GM21619 (cell line): ENCODE measurements around the gene NOP9.

Experiments used
- ATAC-seq: cut with Tn5 transposase; IDR thresholded peaks from one replicate; pipeline ENCODE4 v1.9.1; 2021; ENCODE audit not compliant: unreplicated experiment

NOP9 gene, protein sequence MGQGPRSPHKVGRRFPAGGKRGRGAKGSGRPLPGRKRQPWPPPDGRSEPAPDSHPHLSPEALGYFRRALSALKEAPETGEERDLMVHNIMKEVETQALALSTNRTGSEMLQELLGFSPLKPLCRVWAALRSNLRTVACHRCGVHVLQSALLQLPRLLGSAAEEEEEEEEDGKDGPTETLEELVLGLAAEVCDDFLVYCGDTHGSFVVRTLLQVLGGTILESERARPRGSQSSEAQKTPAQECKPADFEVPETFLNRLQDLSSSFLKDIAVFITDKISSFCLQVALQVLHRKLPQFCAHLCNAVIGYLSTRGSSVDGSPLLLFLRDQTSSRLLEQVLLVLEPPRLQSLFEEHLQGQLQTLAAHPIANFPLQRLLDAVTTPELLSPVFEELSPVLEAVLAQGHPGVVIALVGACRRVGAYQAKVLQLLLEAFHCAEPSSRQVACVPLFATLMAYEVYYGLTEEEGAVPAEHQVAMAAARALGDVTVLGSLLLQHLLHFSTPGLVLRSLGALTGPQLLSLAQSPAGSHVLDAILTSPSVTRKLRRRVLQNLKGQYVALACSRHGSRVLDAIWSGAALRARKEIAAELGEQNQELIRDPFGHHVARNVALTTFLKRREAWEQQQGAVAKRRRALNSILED

DNA sequence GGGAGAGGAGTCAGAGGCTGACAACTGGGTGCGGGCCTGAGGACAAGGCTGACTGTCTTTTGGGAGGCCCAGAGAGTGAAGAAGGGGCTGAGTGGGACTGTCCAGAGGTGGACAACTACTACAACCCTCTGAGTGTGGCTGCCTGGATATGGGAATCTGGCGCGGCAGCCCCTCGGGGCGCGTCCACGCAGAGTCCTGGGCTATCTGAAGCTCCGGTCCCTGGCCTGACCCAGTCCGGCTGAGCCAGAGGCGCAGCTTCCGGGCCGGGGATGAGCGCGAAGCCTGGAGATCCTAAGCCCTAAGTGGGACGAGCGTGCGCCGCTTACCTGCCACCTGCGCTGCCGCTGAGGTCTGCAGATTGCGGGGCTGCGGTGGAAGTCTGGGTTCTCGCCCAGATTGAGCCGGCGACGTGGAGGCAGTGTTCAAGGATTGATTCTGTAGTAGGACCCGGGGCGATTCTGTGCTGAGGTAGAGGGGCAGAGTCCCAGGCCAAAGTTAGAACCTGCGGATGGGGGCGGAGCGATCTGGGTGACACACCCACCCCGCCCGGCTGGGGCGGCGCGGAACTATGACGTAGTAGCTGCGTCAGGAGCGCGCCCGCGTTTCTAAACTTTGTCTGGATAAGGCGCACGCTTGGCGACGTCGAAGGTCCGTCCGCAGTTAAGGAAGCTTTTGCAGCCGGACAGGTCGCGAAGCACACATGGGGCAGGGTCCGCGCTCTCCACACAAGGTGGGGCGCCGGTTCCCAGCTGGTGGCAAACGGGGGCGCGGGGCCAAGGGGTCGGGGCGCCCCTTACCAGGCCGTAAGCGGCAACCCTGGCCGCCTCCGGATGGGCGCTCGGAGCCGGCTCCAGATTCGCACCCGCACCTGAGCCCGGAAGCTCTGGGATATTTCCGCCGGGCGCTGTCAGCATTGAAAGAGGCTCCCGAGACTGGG, at the start of gene NOP9, which contains the start of gene DHRS1:
NOP9 (plus strand) TSS at position 596 of the 937 bp plus-strand sequence; CDS start at position 701, 105 bp downstream.
DHRS1 (minus strand) TSS at position 526 of the 937 bp plus-strand sequence. CDS start 674 bp downstream, outside the sequence.
- ATAC-seq: peak; percentile 61

- ATAC-seq: no peak
Observed at GRCh38 chr14:24250354-24250753, 49.3 kb upstream of the NOP9 start.

DNA sequence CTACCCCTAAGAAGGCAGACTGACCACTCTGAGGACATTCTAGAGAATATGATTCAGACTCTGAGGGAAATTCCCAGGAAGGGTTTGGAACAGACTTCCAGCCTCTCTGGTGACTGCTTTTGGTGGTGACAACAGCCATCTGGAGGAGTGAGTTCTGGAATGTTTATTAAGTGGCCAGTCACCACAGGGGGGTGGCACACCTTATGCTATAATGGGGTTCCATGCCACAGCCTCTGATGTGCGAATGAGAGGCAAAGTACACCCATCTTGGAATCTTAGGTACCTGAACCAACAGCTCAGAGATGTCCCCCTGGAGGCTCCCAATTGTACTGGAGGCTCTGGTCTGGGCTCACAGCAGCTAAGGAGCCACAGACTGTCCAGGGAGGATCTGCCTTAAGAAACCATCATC, 47.8 kb upstream of the NOP9 start:
- ATAC-seq: no peak

DNA sequence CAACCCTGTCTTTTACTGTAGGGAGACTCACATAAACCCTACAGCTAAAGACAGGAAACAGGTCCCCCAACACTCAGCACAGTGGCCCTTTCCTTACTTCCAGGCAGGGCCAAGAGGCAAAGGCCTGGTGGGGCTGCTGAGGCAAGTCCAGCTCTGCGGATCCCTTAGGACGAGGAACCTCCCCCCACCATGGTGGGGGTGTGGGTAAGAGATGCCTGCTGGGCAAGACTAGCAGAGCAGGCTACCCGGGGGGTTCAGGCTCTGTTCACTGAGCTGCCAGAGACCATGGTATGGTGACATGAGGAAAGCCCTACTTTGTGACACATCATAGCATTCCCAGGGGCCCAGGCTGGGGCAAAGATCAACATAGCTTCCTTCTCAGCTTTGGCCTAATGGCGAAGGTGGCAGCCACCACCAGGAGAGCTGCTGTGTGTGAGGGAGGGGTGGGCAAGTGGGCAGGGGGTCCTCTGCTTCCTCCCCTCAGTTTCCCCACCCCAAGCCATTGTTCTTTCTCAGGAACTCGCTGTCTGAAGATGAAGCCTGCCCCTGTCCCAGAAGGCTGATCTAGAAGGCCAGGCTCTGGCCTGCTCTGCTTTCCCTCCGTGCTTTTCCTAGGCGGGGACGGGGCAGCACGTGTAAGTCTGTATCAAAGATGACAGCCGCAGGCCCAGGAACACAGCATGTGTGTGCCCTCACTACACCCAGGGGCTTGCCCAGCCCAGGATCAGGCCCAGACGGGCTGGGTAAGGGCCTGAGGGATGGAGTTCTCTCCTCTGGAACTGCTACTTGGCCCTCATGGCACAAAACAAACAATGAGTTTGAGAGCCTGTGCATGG, 47.1 kb upstream of the NOP9 start:
- ATAC-seq: no peak

GRCh38 chr14:24253936-24254335, 45.7 kb upstream of the NOP9 start:
- ATAC-seq: no peak

- ATAC-seq: no peak
Observed at GRCh38 chr14:24254630-24255392, 44.8 kb upstream of the NOP9 start.

DNA sequence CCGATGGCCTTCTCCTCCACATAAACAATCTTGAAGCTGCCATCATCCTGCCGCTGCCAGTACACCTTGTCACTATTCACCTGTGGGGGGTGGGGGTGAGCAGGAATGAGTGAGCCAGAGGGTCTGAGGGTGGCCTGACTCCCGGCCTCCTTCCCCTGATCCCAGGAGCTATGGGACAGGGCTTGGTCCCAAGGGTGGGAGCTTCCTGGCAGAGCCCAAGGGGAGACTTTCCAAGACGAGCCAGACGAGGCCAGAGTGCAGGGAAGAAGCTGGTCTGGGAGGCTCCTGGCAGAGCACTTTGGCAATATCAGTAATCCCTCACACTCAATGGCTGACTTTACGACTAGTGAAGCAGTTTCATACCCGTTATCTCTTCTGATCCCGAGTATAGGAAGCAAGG, 44.2 kb upstream of the NOP9 start:
- no peak for ATAC-seq

DNA sequence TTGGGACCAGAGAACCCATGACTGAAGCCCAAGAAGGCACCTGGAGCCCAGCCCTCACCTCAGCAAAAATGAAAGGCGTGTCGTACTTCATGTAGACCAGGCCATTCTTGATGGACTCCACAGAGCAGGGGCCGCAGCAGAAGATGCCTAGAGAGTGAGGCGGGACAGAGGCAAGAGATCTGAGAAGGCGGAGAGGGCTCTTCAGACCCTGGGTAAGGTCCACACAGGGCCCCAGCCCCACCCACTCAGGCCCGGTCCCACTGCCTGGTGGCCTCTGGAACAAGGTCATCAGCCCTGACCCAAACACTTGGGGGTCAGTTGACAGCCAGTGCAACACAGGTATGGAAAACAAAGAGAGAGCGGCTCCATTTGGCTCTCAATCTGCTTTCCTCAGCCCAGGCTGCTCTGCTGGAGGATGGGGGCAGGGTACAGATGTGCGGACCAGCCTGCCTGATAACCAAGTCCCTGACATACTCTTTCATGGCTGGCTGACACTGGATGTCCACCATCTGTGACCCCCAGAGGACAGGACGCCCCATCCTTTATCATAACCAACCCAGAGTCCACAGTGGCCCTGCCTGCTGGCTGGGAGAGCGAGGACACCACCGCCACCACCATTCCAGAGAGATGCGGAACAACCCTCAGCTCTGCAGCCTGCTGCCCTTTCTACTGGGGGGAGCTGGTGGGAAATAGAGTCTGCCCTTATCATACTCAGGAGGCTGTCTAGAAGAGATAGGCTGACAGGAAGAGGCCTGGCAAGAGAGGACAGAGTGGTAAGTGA, 43.5 kb upstream of the NOP9 start:
- ATAC-seq: no peak

DNA sequence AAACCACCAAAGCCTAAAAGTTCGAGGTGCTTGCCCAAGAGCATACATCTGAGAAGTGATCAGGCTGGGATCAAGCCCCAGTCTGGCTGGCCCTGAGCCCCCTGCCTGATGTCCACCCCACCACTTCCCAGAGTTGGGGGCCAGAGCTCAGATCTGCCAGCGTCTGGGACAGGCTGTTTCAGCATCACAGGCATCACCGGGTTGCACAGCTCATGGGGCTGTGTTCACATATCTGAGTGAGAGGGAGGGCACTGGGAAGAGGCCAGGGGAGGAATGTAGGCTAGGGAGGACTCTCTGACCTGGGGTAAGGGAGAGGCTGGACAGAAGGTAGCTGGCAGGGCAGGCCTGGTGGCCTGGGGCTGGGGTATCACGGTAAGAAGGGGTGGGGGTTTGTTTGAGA, 42.7 kb upstream of the NOP9 start:
- no peak for ATAC-seq

DNA sequence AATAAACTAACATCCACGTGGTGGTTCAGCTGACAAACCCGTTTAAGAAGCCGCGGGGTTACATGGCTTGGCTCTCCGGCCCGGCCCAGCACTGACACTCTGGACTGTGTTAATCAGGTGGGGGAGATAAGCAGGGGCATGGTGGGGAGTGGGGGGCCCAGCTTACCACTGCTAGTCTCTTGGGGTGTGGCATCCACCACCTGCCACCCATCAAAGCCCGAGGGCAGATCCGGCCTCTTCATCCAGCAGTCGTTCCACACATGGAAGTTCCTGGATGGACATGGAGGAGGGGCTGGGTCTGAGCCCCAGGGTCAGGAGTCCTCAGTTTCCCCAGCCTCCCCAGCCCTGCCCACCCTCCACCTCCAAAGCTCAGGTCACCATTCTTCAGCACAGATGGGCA, 41.5 kb upstream of the NOP9 start:
- ATAC-seq: no peak

DNA sequence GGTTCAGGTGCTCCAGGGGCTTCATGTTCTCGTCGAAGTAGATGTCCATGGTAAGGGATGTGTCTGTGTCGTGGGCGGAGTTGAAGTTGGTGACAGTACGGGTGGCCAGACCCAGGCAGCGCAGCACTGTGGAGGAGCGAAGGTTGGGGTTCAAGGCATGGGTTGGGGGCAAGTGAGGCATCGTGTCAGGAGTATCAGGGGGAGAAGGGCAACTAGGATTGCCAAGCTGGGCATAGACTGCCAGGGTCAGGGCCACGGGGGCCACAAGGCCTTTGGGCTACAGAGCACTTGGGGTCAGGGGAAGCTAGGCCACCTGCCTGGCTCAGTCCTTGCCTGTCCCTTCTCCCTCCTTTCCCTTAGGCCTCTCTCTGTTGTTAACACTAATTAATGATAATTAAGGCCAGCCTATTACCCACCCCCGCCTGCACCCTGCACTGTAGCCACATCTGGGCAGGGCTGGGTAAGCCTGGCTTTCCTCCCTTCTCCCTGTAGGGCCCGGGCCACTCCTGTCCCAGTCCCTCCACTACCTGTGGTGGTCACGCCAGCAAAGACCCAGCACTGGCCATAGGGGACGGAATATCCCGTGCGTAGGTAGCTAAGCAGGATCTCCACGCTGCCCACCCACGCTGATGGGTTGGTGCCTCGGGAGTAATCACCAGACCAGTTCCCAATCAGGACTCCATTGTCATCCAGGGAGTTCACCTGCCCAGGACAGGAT, 40.9 kb upstream of the NOP9 start:
- no peak for ATAC-seq

GRCh38 chr14:24259282-24260025, 40.2 kb upstream of the NOP9 start:
- ATAC-seq: no peak

DNA sequence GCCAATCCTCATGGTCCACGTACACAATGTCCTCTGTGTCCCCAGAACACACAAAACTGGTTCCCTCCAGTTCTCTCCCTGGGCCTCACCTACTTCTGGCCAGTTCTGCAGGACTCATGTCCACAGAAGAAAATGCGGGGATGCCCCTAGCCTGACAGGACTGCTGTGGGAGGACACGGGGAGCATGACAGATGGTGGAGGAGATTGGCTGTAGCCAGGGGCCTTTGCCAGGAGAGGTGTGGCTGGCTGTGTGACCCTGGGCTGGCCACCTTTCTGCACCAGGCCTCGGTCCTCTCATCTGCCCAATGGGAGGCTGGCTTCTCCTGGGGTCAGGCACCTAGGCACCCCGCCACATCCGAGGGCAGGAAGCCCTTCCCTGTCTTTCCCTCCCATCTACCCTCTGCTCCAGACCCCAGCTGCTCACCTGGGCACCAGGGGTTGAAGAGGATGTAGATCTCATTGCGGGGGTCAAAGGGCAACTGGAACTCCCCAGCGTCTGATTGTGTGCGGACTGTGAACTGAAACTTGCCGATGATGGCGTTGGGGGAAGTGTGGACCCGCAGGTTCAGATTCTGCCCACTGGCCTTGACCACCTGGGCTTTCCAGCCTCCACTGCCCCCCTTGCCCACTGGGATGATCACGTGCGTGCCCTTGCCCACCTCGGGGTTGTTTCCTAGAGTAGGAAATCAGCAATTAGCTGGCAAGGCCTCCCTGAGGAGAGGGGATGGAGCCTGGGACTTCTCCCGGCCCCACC, 39.4 kb upstream of the NOP9 start:
- ATAC-seq: no peak

DNA sequence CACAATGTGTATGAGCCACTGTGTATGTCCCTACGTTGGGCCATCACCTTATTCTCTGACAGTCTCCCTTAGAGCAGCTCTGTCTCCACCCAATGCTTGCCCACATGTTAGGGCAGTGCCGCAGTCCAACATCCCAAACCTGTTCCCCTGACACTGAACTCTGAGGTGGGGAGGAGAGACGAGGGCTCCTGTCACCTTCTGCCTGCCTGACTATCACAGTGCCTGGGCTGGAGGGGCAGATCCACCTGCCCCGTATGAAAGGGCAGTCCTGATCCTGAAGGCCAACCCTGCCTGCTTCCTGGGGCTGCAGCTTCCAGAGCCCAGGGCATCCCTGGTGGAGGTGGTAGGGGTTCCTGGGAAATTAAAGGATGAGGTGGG, 38.9 kb upstream of the NOP9 start:
- no peak for ATAC-seq

- ATAC-seq: no peak
Observed at GRCh38 chr14:24261256-24261968, 38.2 kb upstream of the NOP9 start.

DNA sequence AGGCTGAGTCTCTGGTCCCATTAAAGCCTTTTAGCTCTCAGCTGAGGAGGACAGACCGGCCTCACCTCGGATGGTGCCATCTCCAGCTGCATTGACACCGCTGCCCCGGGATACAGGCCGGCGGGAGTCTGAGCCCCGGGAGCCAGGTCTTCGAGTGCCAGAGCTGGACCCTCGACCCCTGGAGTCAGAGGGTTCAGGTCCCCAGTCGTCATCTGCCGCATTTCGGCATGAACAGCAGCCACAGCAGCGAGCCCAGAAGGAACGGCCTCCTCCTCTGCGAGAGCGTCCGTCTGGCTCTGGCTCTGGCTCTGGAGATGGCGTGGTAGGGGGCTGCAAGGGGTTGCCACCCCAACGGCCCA, 37.7 kb upstream of the NOP9 start:
- ATAC-seq: no peak
